NCI-H2029 (cell line): ENCODE results near the gene EPN1.

Experiments used
- DNase-seq: peaks from one replicate; lab custom pipeline; 2025; lab: John Stamatoyannopoulos, UW

EPN1 gene

DNA sequence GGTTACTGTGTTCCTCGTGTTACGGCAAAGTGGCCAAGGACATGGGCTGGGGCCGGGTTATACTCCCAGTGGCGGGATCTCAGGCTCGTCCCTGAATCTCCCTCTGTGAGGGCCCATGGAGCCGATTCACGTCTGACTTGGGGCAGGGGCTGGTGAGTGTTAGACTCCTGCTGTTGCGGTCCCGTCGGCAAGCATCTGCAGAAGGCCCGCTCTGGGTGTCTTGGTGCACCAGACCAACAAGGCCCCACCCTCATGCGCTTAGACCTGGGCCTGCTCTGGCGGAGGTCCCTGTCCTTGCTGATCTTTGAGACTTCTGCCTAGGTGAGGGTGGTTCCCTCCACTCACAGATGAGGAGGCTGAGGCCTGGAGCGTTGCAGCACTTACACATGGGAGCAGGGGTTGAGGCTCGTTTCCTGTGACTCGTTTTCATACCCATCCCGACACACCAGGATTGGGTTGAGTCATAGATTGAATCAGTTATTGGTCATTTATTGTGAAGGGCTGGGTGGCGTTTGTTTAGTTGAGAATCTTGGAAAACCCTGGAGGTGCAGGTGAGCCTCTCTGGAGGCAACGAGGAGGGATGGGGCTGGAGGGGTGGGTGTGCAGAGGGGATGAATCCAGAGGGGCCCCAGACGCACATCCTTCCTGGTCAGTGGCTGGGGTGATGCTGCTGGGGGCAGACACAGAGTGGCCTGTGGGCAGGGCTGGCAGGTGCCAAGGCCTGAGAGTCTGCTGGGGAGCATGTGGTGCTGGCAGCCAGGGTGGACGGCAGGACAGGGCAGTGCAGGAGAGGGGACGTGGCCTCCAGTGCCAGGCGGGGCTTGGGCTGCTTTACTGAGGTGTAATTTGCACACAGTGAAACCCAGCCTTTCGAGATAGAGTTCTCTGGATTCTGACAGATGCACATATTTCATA lies 4.6 kb downstream of the EPN1 start:
- DNase-seq: no peak

DNA sequence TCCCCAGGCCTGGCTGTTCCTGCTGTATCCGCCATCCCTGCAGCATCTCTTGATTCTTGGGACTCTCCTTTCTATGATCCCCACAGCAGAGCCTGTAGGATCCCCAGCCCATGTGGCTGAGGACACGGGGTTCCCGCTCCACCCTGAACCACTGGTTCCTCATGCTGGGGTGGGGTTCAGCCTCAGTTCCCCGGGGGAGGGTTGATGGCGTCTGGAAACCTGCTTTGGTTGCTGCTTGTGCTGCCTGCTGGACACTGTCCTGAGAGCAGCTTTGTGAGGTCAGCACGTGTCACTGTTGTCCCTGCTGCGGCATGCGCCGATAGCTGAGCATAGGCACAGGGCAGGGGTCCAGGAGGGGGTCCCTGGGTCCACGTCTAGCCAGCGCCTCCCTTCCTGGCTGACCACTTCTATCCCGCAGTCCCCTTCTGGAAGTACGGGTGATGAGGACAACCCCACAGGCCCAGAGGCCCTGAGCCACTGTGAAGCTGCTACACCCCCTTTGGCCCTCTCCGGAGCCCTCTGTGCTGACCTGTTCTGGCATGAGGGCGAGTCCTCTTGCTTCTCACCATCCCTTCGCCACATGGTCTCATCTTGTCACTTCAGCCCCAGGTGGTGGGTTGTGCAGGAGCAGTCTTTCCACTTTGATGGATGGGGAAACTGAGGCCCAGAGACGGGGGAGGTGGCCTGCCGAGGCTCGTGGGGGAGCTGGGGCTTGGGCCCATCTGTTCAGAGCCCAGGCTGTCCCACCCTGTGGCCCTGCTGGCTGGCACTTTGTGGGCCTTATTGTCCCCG lies 5.5 kb downstream of the EPN1 start:
- DNase-seq: no peak

DNA sequence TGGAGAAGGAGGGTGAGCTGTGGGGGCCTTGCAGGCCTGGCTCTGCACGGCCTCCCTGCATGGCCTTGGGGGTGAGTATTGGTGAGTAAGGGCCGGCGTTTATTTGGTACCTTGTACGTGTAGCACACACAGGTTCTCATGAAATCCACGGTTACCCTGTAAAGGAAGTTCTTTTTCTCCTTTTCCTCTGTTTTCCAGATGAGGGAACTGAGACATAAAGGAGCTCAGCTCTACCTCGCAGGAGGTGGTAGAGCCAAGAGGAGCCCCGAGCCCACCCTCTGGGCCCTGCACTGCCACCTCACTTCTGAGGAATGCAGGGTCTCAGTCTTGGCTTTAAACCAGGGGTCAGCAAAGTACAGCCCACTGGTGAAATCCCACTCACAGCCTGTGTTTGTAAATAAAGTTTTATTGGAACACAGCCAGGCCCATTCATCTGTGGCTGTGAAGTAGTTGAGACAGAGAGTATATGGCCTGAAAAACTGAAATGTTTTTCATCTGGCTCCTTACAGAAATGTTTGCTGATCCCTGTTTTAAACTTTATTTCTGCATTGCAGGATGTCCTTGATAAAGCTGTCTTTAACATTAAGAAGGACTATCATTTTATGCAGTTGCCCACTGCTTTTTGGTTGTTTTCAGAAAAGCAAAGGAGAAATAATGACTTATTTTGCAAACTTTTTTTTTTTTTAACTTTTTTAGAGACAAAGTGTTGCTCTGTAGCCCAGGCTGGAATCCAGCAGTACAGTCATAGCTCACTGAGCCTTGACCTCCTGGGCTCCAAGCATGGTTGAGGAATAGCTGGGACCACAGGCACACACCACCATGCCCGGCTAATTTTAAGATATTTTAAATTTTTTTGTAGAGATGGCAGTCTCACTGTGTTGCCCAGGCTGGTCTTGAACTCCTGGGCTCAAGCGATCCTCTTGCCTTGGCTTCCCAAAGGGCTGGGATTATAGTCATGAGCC lies 6.4 kb downstream of the EPN1 start:
- DNase-seq: no peak

DNA sequence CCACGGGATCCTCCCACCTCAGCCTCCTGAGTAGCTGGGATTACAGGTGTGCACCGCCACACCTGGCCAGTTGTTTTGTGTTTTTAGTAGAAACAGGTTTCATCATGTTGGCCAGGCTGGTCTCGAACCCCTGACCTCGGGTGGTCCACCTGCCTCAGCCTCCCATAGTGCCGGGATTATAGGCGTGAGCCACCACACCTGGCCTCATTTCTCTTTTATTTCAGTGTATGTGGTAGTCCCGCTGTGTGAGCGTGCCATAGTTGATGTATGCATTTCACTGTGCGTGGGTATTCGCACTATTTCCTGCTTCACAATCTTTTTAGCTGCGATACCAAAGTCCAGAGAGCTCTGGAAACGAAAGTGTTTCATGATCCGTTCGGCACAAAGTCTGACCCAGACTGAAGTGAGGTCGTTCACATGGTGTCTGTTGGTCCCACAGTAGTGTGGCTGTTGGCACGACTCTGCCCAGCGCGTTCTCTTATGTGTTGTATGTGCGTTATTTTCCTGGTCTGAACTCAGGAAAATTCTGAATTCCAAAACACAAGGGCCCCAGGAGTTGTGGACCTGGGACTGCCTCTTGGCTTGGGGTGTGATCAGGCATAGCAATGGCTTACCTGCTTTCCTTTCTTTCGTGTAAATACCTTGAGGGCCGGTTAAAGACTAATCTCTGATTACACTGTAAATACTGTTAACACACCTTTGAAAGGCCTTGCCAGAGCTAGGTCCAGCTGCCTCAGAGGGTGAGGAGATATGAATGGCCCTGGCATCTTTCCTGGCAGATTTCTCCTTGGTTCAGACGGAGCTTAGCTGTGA lies 8.6 kb downstream of the EPN1 start:
- peak; percentile 45 for DNase-seq

DNA sequence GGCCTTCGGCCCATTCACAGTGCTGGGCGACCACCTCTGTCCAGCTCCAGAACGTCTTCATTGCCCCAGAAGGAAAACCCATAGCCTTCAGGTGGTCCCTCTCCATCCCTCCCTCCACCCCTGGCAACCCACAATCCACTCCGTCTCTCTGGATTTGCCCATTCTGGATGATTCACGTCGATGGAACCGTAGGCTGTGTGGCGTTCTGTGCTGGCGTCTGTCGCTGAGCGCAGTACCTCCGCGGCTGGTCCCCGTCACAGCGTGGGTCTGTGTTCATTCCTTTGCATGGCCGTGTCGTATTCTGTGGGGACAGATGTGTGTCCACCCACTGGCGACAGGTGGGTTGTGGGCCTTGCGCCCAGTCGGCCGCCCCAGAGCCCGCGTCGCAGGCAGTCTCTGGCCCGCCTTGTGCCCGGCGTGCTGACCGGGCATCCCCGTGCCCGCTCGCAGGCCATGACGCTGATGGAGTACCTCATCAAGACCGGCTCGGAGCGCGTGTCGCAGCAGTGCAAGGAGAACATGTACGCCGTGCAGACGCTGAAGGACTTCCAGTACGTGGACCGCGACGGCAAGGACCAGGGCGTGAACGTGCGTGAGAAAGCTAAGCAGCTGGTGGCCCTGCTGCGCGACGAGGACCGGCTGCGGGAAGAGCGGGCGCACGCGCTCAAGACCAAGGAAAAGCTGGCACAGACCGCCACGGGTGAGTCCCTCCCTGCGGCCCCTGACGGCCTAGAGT lies 10.1 kb downstream of the EPN1 start:
- no peak for DNase-seq

DNA sequence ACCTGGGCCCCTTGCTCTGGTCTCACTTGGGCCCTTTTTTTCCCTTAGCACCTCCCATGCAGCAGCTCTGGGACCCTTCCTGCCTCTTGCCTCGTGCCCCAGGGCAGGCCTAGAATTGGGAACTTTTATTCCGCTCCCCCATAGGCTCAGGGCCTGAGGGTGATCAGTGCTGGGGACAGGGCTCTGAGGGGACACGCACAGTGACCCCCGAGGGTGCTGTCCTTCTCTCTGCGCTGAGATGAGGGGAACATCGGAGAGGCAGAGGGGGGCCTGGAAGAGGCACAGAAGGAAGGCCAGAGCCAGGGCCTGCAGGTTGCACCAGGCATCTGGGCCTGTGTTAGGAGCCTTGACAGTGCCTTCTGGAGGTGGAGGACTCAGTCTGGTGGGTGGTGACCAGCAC lies 10.8 kb downstream of the EPN1 start:
- no peak for DNase-seq

DNA sequence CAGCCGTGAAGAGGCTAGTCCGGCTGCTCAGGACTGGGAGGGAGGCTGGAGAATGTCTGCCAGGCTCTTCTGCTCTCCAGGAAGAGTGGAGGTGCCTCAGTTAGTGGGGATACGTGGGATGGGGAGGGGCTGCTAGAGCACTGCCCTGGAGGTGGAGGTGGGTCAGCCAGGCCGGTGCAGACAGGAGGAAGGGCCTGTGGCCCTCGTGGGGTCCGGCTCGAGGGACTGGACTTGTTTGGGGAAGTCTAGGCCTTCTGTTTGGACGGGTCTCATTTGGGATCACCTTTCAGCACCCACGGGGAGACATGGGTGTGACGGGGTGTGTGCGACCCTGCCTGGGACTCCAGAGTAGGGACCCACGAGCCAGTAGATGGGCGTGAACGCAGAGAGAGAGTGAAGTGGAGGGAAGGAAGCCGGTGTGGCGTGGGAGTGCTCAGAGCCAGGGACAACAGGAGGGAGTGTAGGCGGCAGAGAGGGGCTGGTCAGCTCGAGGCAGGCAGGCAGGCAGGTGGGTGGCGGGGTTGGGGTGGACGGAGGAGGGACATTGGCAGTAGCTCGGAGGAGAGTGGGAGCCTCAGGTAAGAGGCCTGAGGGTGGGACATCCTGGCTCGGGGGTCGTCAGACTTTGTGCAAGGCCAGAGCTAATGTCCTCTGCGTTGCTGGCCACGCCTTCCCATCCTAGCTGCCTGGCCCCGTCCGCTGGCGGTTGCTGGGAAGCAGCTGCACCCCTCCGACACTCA lies 11.5 kb downstream of the EPN1 start:
- no peak for DNase-seq

DNA sequence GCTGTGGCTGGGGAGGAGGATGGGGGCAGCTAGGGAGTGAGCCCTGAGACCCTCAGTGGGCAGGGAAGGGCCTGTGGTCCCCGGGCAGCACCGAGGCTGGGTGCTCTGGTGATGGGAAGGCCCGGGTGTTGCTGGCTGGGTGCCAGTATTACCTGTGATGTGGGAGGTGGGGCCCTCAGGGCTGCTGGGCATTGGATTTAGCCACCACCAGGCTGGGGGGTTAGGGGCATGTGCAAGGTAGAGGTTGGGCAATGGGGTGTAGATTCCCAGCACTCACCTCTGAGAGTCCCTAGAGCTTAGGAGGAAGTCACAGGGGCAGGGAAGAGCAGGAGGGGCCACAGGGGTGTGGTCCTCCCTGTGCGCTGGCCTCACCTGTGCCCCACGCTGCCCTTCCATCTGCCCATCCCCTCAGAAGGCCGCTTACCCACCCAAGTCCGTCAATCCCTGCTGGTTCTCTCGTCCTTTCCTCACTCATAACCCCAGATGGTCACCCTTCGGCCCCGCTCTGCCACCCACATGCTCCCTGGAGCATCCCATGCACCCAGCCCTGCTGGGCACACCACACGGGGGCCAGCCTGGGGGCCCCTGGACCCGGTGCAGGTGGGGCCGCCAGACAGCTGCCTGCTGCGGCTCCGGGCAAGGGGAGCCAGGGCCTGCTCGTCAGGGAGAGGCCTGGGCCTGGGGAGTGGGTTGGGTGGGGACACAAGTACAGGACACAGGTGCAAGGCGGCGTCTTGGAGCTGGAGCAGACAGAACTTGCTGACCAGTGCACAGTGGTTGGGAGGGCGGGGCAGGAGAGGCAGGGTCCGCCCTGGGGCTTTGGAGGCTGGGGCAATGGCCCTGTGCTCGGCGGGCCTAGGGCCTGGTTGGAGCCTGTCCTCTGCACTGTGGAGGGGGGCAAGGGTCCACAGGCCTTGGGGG lies 12.5 kb downstream of the EPN1 start:
- DNase-seq: no peak

DNA sequence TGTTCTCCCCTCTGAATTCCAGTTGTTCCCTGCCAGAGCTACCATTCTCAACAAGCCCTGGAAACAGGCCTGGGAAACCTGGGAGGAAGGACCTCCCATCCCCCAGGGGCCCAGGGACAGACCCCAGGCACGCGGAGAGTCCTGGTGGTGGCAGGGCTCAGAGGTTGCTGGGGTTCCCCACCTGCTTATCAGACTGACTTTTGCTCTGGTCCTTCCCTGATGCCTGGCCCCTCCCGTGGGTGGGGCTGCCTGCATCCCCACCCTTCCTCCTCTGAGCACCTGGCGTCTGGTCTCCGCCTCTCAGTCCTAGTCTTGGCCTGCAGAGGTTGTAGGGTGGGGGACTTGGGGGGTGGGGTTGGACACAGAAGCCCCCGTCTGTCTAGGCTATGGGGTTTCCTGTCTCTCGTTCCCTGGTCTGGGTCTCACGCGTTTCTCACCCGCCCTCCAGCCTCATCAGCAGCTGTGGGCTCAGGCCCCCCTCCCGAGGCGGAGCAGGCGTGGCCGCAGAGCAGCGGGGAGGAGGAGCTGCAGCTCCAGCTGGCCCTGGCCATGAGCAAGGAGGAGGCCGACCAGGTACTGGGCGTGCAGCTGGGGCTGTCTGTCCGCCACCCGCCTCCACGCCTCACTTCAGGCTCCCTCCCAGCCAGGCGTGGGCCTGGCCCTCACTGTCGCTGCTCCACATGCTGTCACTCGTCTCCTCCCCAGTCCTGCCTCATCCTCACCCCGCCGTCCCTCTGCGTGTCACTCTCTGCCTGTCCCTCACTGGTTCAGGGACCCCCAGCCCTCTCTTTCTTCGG lies 13.6 kb downstream of the EPN1 start:
- DNase-seq: no peak

DNA sequence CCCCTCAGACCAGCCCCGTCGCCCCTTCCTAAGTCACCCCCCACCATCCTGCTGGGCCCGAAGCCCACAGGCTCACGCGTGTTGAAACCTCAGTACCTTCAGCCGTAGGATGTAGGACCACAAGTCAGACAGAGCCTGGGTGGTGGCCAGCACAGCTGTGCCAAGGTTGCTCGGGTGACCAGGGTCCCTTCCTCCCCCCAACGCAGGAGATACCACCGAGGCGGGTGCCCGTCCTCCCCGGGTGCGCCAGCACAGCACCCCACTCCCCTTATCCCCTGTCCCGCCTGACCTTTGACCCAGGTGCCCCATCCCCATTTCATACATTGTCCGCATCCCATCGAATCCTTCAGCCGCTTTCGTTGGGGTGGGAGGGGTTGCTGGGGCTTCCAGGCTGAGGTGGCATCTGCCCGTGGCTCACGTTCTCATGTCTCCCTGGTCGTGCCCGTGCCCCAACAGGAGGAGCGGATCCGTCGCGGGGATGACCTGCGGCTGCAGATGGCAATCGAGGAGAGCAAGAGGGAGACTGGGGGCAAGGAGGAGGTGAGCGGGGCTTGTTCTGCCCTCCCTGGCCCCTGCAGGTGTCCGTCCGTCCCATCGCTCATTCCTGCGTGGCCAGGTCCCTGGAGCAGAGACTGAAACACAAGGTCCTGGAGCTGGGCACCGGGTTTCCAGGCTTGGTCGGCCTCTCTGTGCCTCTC lies 14.5 kb downstream of the EPN1 start:
- DNase-seq: no peak

DNA sequence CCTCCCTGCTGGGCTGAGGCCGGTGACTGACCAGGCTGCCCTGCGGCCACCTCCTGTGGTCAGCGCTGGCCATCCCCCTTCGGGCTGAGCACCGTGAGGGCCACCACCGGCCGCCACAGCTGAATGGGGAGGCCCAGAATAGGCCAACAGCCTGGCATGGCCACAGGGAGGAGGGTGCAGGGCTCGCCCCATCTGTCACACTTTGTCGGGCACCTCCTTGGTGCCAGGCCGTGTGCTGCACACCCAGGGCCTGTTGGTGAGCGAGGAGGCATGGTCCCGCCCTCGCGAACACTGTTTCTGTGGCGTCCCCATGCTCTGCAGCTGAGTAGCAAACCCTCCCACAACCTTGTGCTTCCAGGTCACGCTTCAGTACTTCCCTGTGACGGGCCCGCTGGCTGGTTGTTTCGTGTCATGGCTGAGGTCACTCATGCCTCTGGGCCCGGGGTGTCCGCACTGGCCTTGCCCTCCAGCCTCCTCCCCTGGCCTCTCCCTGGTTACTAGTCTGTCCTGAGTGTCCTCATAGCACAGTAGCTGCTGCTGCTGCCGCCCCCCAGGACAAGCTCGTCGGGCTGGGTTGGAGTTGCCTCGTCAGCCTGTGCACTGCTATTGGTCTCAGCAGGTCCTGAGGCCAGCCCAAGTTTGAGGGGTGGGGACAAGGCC lies 15.2 kb downstream of the EPN1 start:
- no peak for DNase-seq

DNA sequence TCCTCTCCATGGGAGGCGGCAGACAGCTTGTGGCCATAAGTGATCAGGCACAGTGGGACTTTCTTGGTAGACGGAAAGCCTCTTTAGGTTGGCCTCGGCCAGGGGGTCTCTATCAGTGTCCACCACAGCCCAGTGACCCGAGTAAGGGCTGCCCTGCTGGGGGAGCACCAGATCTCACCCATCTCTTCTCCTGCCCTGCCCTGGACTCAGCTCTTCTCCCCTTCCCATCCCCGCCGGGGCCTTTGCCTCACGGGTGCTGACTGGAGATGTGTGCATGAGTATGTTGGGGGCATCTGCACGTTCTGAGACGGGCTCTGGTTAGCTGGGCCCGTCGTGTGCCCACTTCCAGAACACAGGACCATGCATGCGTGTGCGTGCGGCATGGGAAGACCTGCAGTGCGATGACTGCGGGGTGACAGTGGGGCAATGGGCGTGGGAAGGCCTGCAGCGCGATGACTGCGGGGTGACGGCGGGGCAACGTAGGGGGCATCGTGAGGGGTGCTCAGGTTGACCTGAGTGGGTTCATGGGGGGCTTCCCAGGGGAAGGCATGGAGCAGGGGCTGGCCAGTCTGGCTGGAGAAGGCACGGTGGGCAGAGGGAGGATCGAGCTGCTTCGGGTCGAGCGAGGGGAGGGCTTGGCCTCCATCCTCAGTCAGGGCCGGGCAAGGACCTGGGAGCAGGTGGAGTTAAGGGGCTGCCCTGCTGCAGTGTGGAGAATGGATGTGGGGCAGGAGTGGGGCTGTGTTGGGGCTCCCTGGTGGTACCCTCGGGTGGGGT lies 15.9 kb downstream of the EPN1 start:
- no peak for DNase-seq

DNA sequence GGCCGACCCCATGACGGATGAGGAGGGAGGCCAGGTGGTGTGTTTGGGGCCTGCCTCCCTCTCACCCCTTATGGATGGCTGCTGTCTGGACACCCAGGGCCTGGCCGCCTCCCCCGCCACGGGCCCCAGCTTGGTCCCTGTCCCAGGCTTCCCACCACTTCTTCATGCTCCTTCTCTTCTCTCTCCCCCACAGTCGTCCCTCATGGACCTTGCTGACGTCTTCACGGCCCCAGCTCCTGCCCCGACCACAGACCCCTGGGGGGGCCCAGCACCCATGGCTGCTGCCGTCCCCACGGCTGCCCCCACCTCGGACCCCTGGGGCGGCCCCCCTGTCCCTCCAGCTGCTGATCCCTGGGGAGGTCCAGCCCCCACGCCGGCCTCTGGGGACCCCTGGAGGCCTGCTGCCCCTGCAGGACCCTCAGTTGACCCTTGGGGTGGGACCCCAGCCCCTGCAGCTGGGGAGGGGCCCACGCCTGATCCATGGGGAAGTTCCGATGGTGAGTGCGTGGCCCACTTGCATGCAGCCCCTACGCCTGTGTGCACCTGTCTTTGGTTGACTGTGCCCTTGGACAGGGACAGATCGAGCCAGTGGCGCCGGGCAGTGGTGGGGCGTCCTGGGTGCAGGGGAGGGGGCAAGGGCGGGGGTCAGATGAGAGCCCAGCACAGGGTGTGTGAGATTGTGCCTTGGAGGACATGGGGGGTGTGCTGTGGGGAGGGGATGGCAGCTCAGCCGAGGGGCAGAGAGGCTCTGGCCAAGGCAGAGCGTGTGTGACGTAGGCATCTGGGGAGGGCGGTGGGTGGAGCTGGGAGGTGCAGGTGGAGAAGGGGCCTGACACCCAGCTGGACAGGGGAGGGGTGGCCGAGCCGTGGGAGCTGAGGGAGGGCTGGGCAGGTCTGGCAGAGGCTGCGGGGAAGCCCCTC lies 16.8 kb downstream of the EPN1 start:
- no peak for DNase-seq

DNA sequence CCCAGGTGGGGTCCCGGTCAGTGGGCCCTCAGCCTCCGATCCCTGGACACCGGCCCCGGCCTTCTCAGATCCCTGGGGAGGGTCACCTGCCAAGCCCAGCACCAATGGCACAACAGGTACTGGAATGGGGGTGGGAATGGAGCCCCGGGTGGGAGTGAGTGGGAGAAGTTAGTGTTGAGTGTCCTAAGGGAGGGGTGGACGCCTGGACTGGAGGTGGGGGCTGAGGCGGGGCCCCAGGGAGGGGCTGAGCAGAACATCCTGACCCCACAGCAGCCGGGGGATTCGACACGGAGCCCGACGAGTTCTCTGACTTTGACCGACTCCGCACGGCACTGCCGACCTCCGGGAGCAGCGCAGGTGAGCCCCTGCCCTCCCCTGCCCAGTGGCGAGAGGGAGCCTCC lies 17.7 kb downstream of the EPN1 start:
- DNase-seq: no peak
